Measurements from ENCODE around the gene CCNH. TPM values are rescaled to one million over a fixed set of nuclear protein-coding genes. Genes with fewer than 3 reads are reported as not detected.

CCNH gene
- total RNA-seq, 1 experiment from 2014 or later, result 38.3 TPM

DNA sequence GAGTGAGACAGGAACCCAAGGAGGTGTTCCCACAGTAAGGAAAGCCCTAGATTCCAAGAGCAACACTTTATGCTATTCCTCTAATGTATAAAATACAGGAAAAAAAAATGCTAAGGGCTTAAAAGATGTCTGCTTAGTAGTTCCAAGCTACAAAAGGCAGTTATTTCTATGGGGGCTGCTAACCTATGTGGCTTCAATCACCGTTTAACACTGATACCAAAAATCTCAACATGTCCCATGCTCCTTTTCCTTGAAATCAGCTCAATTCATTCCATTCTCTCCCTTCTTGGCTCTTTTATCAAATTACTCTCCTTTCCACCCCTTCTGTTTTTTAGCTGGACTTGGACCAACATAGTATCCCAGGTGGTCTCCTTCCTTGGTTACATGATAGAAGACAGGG lies 20.6 kb downstream of the CCNH start:
- Histone ChIP-seq H4K5ac (ENCODE audit: insufficient read length, low read depth, low read length) (no peak overlapping the region), H3K27ac (ENCODE audit: insufficient read length, low read depth, low read length) (no peak overlapping the region), H3K4me2 (ENCODE audit: insufficient read depth, insufficient read length, low read length) (no peak overlapping the region), H3K27me3 (ENCODE audit: insufficient read depth, low read length) (no peaks in the 10 kb centered on the region), H3K4me1 (ENCODE audit: insufficient read depth, low read length) (no peaks in the 10 kb centered on the region), H3K56ac (ENCODE audit: insufficient read length, low read depth, low read length) (no peak overlapping the region), H2AK5ac (ENCODE audit: insufficient read length, low read length) (no peak overlapping the region), H2BK5ac (ENCODE audit: insufficient read length, low read length) (no peak overlapping the region), H4K20me1 (ENCODE audit: control insufficient read depth, insufficient read depth, insufficient read length) (no peaks in the 10 kb centered on the region), H3T11ph (ENCODE audit: low read length) (no peak overlapping the region), H3K79me2 (ENCODE audit: insufficient read depth, low read length) (no peaks in the 10 kb centered on the region), H3K18ac (ENCODE audit: insufficient read length, low read depth, low read length) (no peak overlapping the region), H3K79me1 (ENCODE audit: insufficient read depth, low read depth, low read length, poor library complexity, severe bottlenecking) (no peaks in the 10 kb centered on the region), H2BK12ac (ENCODE audit: insufficient read length, low read depth, low read length) (no peak overlapping the region), H3K4ac (ENCODE audit: low read depth, low read length) (no peak overlapping the region), H3K9ac (ENCODE audit: extremely low read depth, insufficient read length, low read length) (no peak overlapping the region), H2BK15ac (ENCODE audit: low read depth, low read length) (no peak overlapping the region), H4K8ac (replicated peaks; ENCODE audit: insufficient read length, low read depth, low read length) (no peak overlapping the region), H2AFZ (ENCODE audit: low read length) (no peak overlapping the region), H2BK20ac (ENCODE audit: low read depth, low read length, poor library complexity, severe bottlenecking) (no peak overlapping the region), H3K23ac (ENCODE audit: insufficient read length, low read depth, low read length) (no peak overlapping the region), H3K14ac (ENCODE audit: insufficient read depth, low read length) (no peak overlapping the region), H2BK120ac (ENCODE audit: low read depth, low read length, poor library complexity, severe bottlenecking) (no peak overlapping the region), H4K91ac (ENCODE audit: insufficient read length, low read depth, low read length) (no peak overlapping the region), H3K9me3 (ENCODE audit: control insufficient read depth, low read depth, low read length) (no peaks in the 10 kb centered on the region), H3K23me2 (ENCODE audit: insufficient read length, low read depth, low read length, poor library complexity, severe bottlenecking) (no peaks in the 10 kb centered on the region)
- no peaks in the 10 kb centered on the region for H3K9me3 Mint-ChIP-seq
- peaks cover 29 to 80% (median 73%) of the 10 kb centered on the region in 3 experiments; a peak in 6 of 7 replicates for H3K36me3 Mint-ChIP-seq (ENCODE audit: insufficient read depth in 1 of 3, low read depth in 3 of 3)
- H3K27ac Mint-ChIP-seq, result no peak overlapping the region
- DNase-seq, result no peak
- no peak overlapping the region for H3K4me3 Mint-ChIP-seq
- no peaks in the 10 kb centered on the region for H3K27me3 Mint-ChIP-seq (ENCODE audit: low read depth)
- TF ChIP-seq, protein P1, sequence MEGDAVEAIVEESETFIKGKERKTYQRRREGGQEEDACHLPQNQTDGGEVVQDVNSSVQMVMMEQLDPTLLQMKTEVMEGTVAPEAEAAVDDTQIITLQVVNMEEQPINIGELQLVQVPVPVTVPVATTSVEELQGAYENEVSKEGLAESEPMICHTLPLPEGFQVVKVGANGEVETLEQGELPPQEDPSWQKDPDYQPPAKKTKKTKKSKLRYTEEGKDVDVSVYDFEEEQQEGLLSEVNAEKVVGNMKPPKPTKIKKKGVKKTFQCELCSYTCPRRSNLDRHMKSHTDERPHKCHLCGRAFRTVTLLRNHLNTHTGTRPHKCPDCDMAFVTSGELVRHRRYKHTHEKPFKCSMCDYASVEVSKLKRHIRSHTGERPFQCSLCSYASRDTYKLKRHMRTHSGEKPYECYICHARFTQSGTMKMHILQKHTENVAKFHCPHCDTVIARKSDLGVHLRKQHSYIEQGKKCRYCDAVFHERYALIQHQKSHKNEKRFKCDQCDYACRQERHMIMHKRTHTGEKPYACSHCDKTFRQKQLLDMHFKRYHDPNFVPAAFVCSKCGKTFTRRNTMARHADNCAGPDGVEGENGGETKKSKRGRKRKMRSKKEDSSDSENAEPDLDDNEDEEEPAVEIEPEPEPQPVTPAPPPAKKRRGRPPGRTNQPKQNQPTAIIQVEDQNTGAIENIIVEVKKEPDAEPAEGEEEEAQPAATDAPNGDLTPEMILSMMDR (conservative IDR thresholded peaks at IDR 0.05), result no peak
- H3K4me1 Mint-ChIP-seq, result no peaks in the 10 kb centered on the region
- no CpG with 5 or more reads among the region's 1 CpG for WGBS (ENCODE audit: extremely low coverage, insufficient read length, low lambda C conversion rate)

Data from H9 (cell line).